Skeletal muscle satellite cell (primary cell): ENCODE data around the gene DOLK.
A peak's percentile ranks its signal among the peaks of the same experiment; 100 is the strongest.

Experiments
- H3K27me3 ChIP-seq: 2 replicates; pipeline ENCODE4 v1.7.0; 2013; ENCODE audit warnings: low read length; ENCODE audit not compliant: control insufficient read depth, insufficient read depth
- H3K36me3 ChIP-seq: 2 replicates; pipeline ENCODE4 v1.7.0; 2013; ENCODE audit warnings: mild to moderate bottlenecking, control low read depth, low read length; ENCODE audit not compliant: insufficient read depth
- H3K4me1 ChIP-seq: 2 replicates; pipeline ENCODE4 v1.7.0; 2013; ENCODE audit warnings: low read length; ENCODE audit not compliant: control insufficient read depth, insufficient read depth
- H3K4me2 ChIP-seq: 2 replicates; pipeline ENCODE4 v1.7.0; 2013; ENCODE audit warnings: mild to moderate bottlenecking, low read length
- H3K4me3 ChIP-seq: 2 replicates; pipeline ENCODE4 v1.7.0; 2013; ENCODE audit warnings: low read length
- H3K9ac ChIP-seq: 2 replicates; pipeline ENCODE4 v1.7.0; 2013; ENCODE audit warnings: mild to moderate bottlenecking, low read depth, low read length, moderate library complexity
- H3K9me3 ChIP-seq: replicated peaks from 2 replicates; pipeline ENCODE4 v1.7.0; 2013; ENCODE audit warnings: mild to moderate bottlenecking, control low read depth, low read length

The DOLK gene

DNA sequence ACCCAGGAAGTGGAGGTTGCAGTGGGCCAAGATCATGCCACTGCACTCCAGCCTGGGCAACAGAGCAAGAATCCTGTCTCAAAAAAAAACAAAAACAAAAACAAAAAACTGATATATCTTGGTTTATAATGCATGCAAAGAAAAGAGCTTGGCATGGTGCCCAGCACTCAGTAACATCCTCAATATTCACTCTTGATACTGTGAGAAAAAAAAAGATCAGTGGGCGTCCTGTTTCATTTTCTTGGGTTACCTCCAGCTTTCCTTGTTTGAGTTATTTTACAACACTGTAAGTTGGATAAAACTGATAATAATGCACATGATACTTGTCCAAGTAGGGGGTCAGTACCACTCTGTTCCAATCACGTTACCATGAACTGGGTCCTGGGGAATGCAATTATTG lies 18.8 kb downstream of the DOLK start:
- no peak overlapping the region for H3K9ac ChIP-seq
- no peaks in the 10 kb centered on the region for H3K27me3 ChIP-seq
- no peak overlapping the region for H3K4me3 ChIP-seq
- H3K9me3 ChIP-seq = no peaks in the 10 kb centered on the region
- no peaks in the 10 kb centered on the region for H3K4me1 ChIP-seq
- no peaks in the 10 kb centered on the region for H3K36me3 ChIP-seq
- no peak overlapping the region for H3K4me2 ChIP-seq

DNA sequence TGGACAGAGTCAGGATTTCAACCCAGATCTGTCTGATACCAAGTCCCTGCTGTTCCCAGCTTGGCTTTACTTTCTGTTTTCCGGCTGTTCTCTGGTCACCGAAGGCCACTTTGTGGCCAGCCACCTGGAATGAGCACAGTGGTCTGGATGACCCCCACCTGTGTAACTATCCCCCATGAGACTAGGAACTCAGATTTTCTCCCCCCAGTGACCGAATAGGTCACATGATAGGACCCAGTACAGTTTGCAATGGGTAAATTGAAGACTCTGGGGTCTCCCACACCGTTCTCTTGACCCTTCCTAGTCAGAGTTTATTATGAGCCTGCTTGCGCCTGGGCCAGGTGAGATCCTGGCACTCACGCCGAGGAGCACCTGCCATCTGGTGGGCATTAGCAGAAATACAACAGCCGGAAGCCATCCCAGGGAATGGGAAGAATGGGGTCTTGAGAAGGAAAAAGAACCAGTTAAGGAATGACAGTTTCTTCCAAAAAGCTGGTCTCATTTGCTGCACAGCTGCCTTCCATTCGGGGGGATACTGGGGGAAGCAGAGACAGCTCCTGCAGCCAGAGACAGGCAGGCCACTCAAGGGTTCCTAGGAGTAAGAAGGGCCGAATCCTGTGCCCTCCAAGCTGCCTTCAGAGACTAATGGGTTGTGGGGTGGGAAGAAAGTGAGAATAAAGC lies 19.5 kb downstream of the DOLK start:
- Histone ChIP-seq H3K9me3 (no peaks in the 10 kb centered on the region), H3K9ac (no peak overlapping the region), H3K4me1 (peaks cover under 1% of the 10 kb centered on the region), H3K4me2 (no peak overlapping the region), H3K27me3 (no peaks in the 10 kb centered on the region), H3K36me3 (no peaks in the 10 kb centered on the region), H3K4me3 (no peak overlapping the region)

DNA sequence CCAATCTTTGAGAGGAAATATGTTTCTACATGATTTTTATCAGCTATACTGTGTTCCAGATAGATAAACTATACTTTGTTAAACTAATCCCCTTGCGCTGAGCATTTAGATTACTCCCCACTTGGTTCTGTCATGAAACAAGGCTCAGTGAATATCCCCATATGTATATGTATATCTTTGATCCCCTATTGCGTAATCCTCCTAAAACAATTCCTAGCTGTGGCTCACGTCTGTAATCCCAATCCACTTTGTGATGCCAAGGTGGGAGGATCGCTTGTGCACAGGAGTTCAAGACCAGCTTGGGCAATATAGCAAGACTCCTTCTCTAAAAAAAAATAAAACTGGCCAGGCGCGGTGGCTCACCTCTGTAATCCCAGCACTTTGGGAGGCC lies 23.9 kb downstream of the DOLK start:
- Histone ChIP-seq H3K9me3 (no peaks in the 10 kb centered on the region), H3K36me3 (peaks cover 8% of the 10 kb centered on the region), H3K4me3 (no peak overlapping the region), H3K27me3 (no peaks in the 10 kb centered on the region), H3K4me2 (no peak overlapping the region), H3K9ac (no peak overlapping the region), H3K4me1 (peaks cover 38% of the 10 kb centered on the region)

DNA sequence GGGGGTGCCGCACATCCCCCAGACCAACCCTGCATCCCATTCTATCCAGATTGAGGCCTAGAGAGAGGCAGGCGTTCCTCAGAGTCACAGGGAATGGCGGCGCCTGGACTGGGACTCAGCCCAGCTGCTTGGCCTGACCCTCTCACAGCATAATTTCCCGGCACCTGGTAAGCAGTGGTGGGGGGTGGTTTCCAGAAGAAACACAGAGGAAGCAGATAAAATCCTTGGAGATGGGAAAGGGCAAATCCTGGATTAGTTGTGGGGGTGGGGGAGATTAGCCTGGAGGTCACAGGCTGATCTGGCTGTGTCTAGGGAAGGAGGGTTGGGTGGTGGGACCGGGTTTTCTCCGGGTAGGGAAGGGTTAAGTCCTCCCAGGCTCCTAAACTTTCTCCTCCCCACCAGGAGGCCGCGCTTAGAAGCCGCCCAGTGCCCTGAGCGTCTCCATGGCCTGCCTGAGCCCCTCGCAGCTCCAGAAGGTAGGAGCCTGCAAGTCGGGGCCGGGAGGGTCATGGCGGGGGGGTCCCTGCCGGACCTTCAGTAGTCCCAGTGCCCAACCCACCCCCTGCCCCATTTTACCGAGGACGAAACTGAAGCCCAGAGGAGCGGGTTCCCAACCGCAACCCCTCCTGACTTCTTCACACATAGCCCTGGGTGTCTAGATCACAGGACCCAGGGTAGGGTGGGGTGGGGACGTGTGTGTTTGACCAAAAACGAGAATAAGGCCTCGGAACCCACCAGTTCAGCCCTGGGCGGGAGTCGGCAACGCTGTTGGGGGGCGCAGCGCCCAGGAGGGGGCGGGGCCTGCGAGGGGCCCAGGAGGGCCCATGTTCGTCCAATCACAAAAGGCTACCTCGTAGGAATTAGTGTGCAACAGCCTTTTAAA lies 25.3 kb downstream of the DOLK start:
- Histone ChIP-seq H3K27me3 (no peaks in the 10 kb centered on the region), H3K36me3 (peaks cover 19% of the 10 kb centered on the region), H3K4me2 (peak overlapping the region; percentile 33), H3K4me1 (peaks cover 44% of the 10 kb centered on the region), H3K4me3 (peak overlapping the region; percentile 57), H3K9ac (peak overlapping the region; percentile 59), H3K9me3 (no peaks in the 10 kb centered on the region)

DNA sequence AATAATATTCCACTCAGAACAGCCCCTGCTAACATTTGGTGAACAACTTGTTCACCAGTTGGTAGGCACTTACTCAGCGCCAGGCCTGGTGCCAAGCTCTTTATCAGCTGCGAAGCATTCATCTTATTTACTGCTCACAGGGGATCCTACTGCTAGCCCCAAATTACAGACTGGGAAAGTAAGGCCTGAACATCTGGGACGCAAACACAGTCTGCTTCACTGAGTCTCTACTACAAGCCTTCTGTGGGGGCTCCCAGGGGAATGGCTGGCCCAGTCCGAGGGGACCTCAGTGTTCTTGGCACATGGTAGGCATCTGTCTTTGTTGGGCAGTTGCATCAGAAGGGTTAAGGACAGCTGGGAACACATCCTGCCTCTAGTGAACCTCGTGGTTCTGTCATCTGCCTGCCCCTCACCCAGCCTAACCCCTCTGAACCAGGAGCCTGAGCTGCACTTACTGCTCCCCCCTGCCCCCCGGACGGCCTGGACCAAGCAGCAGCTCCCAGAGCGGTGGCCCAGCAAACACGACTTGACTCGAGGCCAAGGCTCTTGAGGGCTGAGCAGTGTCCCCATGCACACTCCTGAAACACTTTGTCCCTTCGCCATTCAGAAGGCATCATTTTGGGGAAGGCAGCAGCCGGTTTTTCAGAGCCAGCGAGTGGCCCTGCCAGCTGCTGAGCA lies 26.9 kb downstream of the DOLK start, which contains the start of gene PHYHD1:
Gene PHYHD1, plus strand, starts transcription at position 602 of the 678 bp plus-strand sequence. CDS start 1,342 bp downstream, outside the sequence.
- H3K4me3 ChIP-seq = peak within 1 kb of the TSS; percentile 57

DNA sequence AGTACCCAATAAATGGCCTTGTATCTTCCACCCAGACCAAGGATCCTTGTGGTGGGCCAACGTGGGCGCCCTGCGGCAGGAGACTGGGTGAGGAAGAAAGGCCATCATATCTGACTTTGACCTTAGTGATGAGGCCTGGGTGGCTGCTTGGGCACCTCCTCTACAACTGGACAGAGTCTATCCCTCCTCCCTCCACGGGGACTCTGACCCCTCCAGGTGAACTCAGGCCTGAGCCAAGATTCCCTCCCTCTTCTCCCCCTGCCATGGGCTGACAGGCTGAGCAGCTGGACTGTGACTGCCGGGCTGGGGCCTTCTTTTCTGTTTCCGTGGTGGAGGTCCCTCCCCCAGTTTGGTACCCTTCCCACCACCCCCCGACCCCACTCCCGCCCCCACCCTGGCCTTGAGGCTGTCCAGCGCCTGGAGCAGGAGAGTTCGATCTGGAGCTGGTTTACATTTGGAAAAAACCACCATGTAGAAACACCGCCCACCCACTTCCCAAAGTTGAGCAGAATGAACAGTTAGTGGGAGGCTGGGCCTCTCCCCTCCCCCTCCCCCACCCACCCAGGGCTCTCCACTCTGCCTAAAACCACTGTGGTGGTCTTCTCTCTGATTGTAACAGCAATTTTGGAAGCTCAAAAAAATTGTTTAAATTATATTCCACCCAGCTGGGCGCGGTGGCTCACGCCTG lies 27.9 kb downstream of the DOLK start:
- H3K36me3 ChIP-seq = peaks cover 37% of the 10 kb centered on the region
- no peaks in the 10 kb centered on the region for H3K9me3 ChIP-seq
- H3K4me1 ChIP-seq = peaks cover 67% of the 10 kb centered on the region
- no peaks in the 10 kb centered on the region for H3K27me3 ChIP-seq
- no peak overlapping the region for H3K9ac ChIP-seq
- H3K4me2 ChIP-seq = no peak overlapping the region
- no peak overlapping the region for H3K4me3 ChIP-seq

More for the DNA sequence above, 26.9 kb downstream of the DOLK start, which contains the start of gene PHYHD1:
- H3K9ac ChIP-seq = peak within 1 kb of the TSS; percentile 59
- H3K9me3 ChIP-seq = no peaks in the 10 kb centered on the region
- peaks cover 32% of the 10 kb centered on the region for H3K36me3 ChIP-seq
- H3K4me1 ChIP-seq = peaks cover 60% of the 10 kb centered on the region
- H3K27me3 ChIP-seq = no peaks in the 10 kb centered on the region
- peak within 1 kb of the TSS; percentile 33 for H3K4me2 ChIP-seq

DNA sequence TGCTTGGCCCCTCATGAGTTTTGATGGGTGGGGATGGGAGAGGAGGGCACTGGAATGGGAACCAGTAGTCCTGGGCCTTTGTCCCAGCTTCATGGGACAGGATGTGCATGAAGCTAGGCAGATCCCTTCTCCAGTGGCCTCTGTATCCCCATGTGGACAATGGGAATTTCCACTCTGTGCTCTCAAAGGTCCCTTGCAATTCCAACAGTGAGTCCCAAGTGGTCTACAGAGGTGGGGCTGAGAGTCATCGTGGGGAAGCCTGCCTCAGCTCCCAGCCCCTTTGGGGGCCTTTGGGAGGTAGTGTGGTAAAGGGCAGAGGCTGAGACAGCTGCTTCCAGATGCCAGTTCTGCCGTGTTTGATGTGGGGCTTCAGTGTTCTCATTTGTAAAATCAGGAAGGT lies 28.5 kb downstream of the DOLK start:
- Histone ChIP-seq H3K27me3 (no peaks in the 10 kb centered on the region), H3K9me3 (no peaks in the 10 kb centered on the region), H3K36me3 (peaks cover 44% of the 10 kb centered on the region), H3K4me3 (no peak overlapping the region), H3K9ac (no peak overlapping the region), H3K4me1 (peaks cover 73% of the 10 kb centered on the region), H3K4me2 (no peak overlapping the region)

DNA sequence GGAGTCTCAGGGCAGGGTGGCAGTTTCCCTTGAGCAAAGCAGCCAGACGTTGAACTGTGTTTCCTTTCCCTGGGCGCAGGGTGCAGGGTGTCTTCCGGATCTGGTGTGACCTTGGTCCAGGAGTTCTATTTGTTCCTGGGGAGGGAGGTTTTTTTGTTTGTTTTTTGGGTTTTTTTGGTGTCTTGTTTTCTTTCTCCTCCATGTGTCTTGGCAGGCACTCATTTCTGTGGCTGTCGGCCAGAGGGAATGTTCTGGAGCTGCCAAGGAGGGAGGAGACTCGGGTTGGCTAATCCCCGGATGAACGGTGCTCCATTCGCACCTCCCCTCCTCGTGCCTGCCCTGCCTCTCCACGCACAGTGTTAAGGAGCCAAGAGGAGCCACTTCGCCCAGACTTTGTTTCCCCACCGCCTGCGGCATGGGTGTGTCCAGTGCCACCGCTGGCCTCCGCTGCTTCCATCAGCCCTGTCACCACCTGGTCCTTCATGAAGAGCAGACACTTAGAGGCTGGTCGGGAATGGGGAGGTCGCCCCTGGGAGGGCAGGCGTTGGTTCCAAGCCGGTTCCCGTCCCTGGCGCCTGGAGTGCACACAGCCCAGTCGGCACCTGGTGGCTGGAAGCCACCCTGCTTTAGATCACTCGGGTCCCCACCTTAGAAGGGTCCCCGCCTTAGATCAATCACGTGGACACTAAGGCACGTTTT lies 30.1 kb downstream of the DOLK start:
- Histone ChIP-seq H3K27me3 (no peaks in the 10 kb centered on the region), H3K4me1 (peaks cover 83% of the 10 kb centered on the region), H3K9ac (peak overlapping the region; percentile 63)

DNA sequence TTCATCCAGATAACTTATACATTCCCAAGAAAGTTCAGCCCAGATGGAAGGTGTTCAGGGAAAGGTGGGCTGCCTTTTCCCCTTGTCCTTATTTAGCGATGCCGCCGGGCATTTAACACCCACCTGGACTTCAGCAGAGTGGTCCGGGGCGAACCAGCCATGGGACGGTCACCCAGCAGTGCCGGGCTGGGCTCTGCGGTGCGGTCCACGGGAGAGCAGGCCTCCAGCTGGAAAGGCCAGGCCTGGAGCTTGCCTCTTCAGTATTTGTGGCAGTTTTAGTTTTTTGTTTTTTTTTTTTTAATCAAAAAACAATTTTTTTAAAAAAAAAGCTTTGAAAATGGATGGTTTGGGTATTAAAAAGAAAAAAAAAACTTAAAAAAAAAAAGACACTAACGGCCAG lies 30.7 kb downstream of the DOLK start:
- H3K36me3 ChIP-seq = peaks cover 58% of the 10 kb centered on the region
- peak overlapping the region; percentile 35 for H3K4me2 ChIP-seq
- H3K4me1 ChIP-seq = peaks cover 83% of the 10 kb centered on the region
- H3K27me3 ChIP-seq = no peaks in the 10 kb centered on the region
- peak overlapping the region; percentile 63 for H3K9ac ChIP-seq
- no peaks in the 10 kb centered on the region for H3K9me3 ChIP-seq
- H3K4me3 ChIP-seq = no peak overlapping the region

More for the DNA sequence above, 30.1 kb downstream of the DOLK start:
- peaks cover 54% of the 10 kb centered on the region for H3K36me3 ChIP-seq
- H3K9me3 ChIP-seq = no peaks in the 10 kb centered on the region
- H3K4me2 ChIP-seq = peak overlapping the region; percentile 46
- no peak overlapping the region for H3K4me3 ChIP-seq

DNA sequence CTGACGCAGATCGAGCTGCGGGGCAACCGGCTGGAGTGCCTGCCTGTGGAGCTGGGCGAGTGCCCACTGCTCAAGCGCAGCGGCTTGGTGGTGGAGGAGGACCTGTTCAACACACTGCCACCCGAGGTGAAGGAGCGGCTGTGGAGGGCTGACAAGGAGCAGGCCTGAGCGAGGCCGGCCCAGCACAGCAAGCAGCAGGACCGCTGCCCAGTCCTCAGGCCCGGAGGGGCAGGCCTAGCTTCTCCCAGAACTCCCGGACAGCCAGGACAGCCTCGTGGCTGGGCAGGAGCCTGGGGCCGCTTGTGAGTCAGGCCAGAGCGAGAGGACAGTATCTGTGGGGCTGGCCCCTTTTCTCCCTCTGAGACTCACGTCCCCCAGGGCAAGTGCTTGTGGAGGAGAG lies 31.2 kb downstream of the DOLK start:
- Histone ChIP-seq H3K4me2 (peak overlapping the region; percentile 35), H3K9me3 (no peaks in the 10 kb centered on the region), H3K4me3 (no peak overlapping the region), H3K36me3 (peaks cover 60% of the 10 kb centered on the region), H3K4me1 (peaks cover 84% of the 10 kb centered on the region), H3K9ac (peak overlapping the region; percentile 63), H3K27me3 (no peaks in the 10 kb centered on the region)
